Thoracic aorta (tissue), 2 donors: Measurements from ENCODE around the gene NRL. TPM values are rescaled to one million over a fixed set of nuclear protein-coding genes. Genes with fewer than 3 reads are reported as not detected.

Experiments used
- ATAC-seq: fragments of 150-250 bp; one replicate; pipeline ENCODE4 v1.8.0; 2017; ENCODE audit warnings: low read depth; ENCODE audit not compliant: insufficient number of reproducible peaks, low FRiP score
- DNase-seq: peaks from one replicate; pipeline ENCODE4 v3.0.0-alpha.2; 2020; ENCODE audit warnings: low spot score
- H3K27ac ChIP-seq, 2 donors: fragments of 200-600 bp; sonication (generic); 1 replicate in 1 of 2; 2 replicates in 1 of 2; pipeline ENCODE4 v1.5.1; 2016; ENCODE audit warnings: mild to moderate bottlenecking in 2 of 2, moderate library complexity in 2 of 2
- H3K27me3 ChIP-seq: fragments of 200-600 bp; sonication (generic); replicated peaks from 2 replicates; pipeline ENCODE4 v1.6.0; 2016; ENCODE audit warnings: mild to moderate bottlenecking; ENCODE audit not compliant: insufficient read depth
- H3K36me3 ChIP-seq: fragments of 200-600 bp; sonication (generic); one replicate; pipeline ENCODE4 v1.5.1; 2016
- H3K4me1 ChIP-seq, 2 donors: fragments of 200-600 bp; sonication (generic); 1 replicate in 1 of 2; 2 replicates in 1 of 2; pipeline versions ENCODE4 v1.5.1 to v1.6.0; 2016; ENCODE audit warnings: low read depth in 2 of 2, mild to moderate bottlenecking in 1 of 2; ENCODE audit not compliant: control insufficient read depth in 1 of 2
- H3K4me3 ChIP-seq: fragments of 200-600 bp; sonication (generic); 2 replicates; pipeline ENCODE4 v1.5.1; 2016; ENCODE audit warnings: mild to moderate bottlenecking
- H3K9me3 ChIP-seq: fragments of 200-600 bp; sonication (generic); 2 replicates; pipeline ENCODE4 v1.5.1; 2016
- total RNA-seq, 2 donors: library from RNA; depleted of rRNA; stranded (reverse); fragments of >200 nt; gene quantifications; one replicate each; pipeline versions ENCODE4 v1.1.0 to v1.2.3, GENCODE V29; 2016
- TF ChIP-seq, protein P1 (sequence below): fragments of 200-600 bp; sonication (generic); IDR thresholded peaks from one replicate; pipeline ENCODE4 v1.5.1; 2019; ENCODE audit warnings: antibody characterized with exemption

The NRL gene
- total RNA-seq, 2 donors from 2014 or later: 0.92 to 6.1 TPM

DNA sequence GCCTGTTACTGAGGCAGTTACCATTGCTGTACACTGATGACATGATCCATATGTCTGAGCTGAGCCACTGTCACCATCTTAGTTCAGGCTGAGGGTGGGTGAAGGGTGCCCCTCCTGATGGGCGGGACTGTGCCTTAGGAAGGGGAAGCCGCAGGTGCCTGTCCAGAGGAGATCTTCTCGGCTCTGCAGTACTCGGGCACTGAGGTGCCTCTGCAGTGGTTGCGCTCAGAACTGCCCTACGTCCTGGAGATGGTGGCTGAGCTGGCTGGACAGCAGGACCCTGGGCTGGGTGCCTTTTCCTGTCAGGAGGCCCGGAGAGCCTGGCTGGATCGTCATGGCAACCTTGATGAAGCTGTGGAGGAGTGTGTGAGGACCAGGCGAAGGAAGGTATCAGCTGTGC is 36.2 kb upstream of the NRL start:
- Histone ChIP-seq H3K36me3 (peaks cover 44% of the 10 kb centered on the region), H3K4me3 (no peak overlapping the region), H3K27me3 (no peaks in the 10 kb centered on the region), H3K9me3 (no peaks in the 10 kb centered on the region), H3K4me1 (peaks cover 7 to 19% of the 10 kb centered on the region in 2 donors), H3K27ac (no peak overlapping the region)
- DNase-seq: no peak
- TF ChIP-seq, protein P1, sequence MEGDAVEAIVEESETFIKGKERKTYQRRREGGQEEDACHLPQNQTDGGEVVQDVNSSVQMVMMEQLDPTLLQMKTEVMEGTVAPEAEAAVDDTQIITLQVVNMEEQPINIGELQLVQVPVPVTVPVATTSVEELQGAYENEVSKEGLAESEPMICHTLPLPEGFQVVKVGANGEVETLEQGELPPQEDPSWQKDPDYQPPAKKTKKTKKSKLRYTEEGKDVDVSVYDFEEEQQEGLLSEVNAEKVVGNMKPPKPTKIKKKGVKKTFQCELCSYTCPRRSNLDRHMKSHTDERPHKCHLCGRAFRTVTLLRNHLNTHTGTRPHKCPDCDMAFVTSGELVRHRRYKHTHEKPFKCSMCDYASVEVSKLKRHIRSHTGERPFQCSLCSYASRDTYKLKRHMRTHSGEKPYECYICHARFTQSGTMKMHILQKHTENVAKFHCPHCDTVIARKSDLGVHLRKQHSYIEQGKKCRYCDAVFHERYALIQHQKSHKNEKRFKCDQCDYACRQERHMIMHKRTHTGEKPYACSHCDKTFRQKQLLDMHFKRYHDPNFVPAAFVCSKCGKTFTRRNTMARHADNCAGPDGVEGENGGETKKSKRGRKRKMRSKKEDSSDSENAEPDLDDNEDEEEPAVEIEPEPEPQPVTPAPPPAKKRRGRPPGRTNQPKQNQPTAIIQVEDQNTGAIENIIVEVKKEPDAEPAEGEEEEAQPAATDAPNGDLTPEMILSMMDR: no peak
- ATAC-seq: no peak

DNA sequence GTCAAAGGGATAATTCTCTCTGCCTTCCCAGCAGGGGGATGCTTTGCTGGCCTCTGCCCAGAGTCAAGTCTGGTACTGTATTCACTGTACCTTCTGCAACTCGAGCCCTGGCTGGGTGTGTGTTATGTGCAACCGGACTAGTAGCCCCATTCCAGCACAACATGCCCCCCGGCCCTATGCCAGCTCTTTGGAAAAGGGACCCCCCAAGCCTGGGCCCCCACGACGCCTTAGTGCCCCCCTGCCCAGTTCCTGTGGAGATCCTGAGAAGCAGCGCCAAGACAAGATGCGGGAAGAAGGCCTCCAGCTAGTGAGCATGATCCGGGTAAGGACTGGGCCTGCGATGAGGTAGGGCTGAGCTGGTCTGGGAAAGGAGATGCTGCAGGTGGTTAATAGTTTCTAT is 35.8 kb upstream of the NRL start:
- ATAC-seq: no peak
- no peaks in the 10 kb centered on the region for H3K27me3 ChIP-seq
- H3K9me3 ChIP-seq: no peaks in the 10 kb centered on the region
- peaks cover 40% of the 10 kb centered on the region for H3K36me3 ChIP-seq
- H3K4me3 ChIP-seq: no peak overlapping the region
- no peak for DNase-seq
- H3K27ac ChIP-seq: no peak overlapping the region
- H3K4me1 ChIP-seq: peaks cover 11 to 23% of the 10 kb centered on the region in 2 donors
- TF ChIP-seq, protein P1: no peak

DNA sequence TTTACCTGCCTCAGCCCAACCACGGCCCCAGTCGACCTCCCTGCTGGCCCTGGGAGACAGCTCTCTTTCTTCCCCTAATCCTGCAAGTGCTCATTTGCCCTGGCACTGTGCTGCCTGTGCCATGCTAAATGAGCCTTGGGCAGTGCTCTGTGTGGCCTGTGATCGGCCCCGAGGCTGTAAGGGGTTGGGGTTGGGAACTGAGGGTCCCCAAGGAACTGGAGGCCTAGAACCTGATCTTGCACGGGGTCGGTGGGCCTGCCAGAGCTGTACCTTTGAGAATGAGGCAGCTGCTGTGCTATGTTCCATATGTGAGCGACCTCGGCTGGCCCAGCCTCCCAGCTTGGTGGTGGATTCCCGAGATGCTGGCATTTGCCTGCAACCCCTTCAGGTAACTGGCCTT is 35.3 kb upstream of the NRL start:
- TF ChIP-seq, protein P1: no peak
- H3K36me3 ChIP-seq: peaks cover 35% of the 10 kb centered on the region
- H3K27ac ChIP-seq: no peak overlapping the region
- peaks cover 13 to 28% of the 10 kb centered on the region in 2 donors for H3K4me1 ChIP-seq
- H3K27me3 ChIP-seq: no peaks in the 10 kb centered on the region
- DNase-seq: no peak
- H3K4me3 ChIP-seq: no peak overlapping the region
- ATAC-seq: no peak
- no peaks in the 10 kb centered on the region for H3K9me3 ChIP-seq

DNA sequence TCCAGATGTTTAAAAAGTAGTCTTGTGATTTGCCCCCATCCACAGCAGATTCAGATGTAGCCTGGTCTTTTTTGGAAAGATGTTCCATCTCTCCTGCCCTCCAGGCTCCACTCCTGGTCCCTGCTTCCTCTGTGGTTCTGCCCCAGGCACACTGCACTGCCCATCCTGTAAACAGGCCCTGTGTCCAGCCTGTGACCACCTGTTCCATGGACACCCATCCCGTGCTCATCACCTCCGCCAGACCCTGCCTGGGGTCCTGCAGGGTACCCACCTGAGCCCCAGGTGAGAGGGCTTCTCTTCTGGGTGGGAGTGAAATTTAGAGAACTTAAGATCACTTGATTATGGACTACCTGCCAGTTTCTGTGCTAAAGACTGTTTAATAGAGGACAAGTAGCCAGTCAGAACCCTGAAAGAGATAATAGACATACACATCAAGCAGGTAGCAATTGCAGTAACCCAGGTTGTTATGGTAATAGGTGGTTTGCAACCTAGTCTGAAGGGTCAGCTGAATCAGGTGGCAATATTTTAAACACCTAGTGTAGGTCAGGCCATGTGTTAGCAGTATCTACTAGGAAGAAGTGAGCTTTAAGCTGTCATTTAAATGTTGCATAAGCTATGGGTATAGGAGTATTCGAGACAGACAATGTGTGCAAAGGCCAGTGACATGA is 34.7 kb upstream of the NRL start:
- Histone ChIP-seq H3K27ac (no peak overlapping the region), H3K27me3 (no peaks in the 10 kb centered on the region), H3K36me3 (peaks cover 30% of the 10 kb centered on the region), H3K9me3 (no peaks in the 10 kb centered on the region), H3K4me3 (no peak overlapping the region), H3K4me1 (peaks cover 13 to 30% of the 10 kb centered on the region in 2 donors)
- TF ChIP-seq, protein P1: no peak
- ATAC-seq (no peak), DNase-seq (no peak)

DNA sequence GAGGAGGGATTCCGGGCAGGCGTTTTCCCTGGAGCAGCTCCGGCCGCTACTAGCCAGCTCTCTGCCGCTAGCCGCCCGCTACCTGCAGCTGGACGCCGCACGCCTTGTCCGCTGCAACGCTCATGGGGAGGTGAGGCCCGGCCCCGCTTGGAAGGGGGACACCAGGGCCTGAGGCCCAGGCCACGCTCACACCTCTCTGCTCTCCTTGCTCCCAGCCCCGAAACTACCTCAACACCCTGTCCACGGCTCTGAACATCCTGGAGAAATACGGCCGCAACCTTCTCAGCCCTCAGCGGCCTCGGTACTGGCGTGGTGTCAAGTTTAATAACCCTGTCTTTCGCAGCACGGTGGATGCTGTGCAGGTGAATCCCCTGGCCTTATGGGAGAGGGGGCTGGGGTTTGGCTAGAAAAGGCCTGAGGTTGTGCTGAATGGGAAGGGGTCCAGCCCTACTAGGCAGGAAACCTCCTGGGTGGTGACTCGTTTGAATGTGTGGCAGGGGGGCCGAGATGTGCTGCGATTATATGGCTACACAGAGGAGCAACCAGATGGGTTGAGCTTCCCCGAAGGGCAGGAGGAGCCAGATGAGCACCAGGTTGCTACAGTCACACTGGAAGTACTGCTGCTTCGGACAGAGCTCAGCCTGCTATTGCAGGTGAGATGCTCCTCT is 33.1 kb upstream of the NRL start:
- Histone ChIP-seq H3K27ac (peak overlapping the region; percentile 87 to 88), H3K27me3 (no peaks in the 10 kb centered on the region), H3K9me3 (no peaks in the 10 kb centered on the region), H3K4me1 (peaks cover 13 to 30% of the 10 kb centered on the region in 2 donors), H3K36me3 (peaks cover 26% of the 10 kb centered on the region), H3K4me3 (peak overlapping the region; percentile 92)
- DNase-seq (no peak), ATAC-seq (no peak)
- TF ChIP-seq, protein P1: no peak
